NB4 (cell line): Measurements from ENCODE around the gene CLPTM1L.

Experiments used
- DNase-seq: peaks from one replicate; pipeline ENCODE4 v3.0.0; 2010; ENCODE audit warnings: low read depth
- H3K4me3 ChIP-seq: one replicate; pipeline ENCODE4 v1.5.1; 2011; ENCODE audit warnings: mild to moderate bottlenecking, low read depth, low read length, moderate library complexity
- CTCF ChIP-seq: IDR thresholded peaks from one replicate; pipeline ENCODE4 v1.5.1; 2012; ENCODE audit warnings: low read depth, low read length
- MAX ChIP-seq: IDR thresholded peaks from 2 replicates; pipeline ENCODE4 v1.6.1; 2011; ENCODE audit warnings: low read depth, low read length
- MYC ChIP-seq: IDR thresholded peaks from 2 replicates; pipeline ENCODE4 v1.6.1; 2011; ENCODE audit warnings: low read depth, low read length
- POLR2A ChIP-seq: IDR thresholded peaks from 2 replicates; pipeline ENCODE4 v1.6.1; 2011; ENCODE audit warnings: mild to moderate bottlenecking; ENCODE audit not compliant: insufficient read length; ENCODE audit errors: extremely low read depth

The CLPTM1L gene

GRCh38 chr5:1371218-1371971, 26.5 kb upstream of the CLPTM1L start:
- no peak for TF ChIP-seq MAX
- no peak for TF ChIP-seq CTCF
- no peak for TF ChIP-seq MYC
- no peak for TF ChIP-seq POLR2A
- H3K4me3 ChIP-seq: no peak overlapping the region
- no peak for DNase-seq

GRCh38 chr5:1370006-1370405, 25.1 kb upstream of the CLPTM1L start:
- no peak overlapping the region for H3K4me3 ChIP-seq
- DNase-seq: no peak
- TF ChIP-seq POLR2A (no peak), MYC (no peak), MAX (no peak), CTCF (no peak)

GRCh38 chr5:1368756-1369155, 23.9 kb upstream of the CLPTM1L start:
- no peak for DNase-seq

DNA sequence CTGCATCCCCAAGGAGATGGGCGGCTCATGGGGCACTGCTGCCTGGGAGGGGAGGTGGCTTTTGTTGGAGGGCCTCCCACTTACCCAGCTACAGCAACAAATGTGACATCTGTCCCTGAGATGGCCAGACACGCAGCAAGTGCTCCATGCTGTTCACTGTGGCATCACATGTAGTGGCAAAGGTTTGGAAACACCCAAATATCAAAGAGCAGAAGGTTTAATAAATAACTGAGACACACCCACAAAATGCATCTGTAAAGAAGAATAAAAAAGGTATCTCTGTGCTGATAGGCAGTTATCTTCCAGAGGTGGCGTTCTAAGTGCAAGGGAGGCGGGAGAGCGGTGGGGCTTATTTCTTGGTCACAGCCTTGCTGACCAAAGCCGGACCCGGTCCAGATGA, 23.3 kb upstream of the CLPTM1L start:
- H3K4me3 ChIP-seq: no peak overlapping the region
- TF ChIP-seq MAX (no peak), CTCF (no peak), POLR2A (no peak), MYC (no peak)
- DNase-seq: no peak

More at GRCh38 chr5:1368756-1369155, 23.9 kb upstream of the CLPTM1L start:
- TF ChIP-seq MYC: no peak
- TF ChIP-seq MAX: no peak
- TF ChIP-seq CTCF: no peak
- no peak for TF ChIP-seq POLR2A
- no peak overlapping the region for H3K4me3 ChIP-seq

DNA sequence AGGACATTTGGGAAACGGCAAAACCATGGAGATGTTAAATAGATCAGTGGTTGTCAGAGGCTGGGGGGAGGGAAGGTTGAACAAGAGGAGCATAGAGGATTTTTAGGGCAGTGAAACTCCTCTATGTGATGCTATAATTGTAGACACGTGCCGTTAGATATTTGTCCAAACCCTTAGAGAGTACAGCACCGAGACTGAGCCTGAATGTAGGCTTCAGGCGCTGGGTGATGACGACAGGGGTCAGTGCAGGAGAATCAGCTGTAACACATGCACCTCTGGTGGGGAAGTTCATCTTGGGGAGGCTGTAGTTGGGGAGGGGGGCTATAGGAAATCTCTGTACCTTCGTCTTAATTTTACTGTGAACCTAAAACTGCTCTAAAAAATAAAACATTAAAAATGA, 22.2 kb upstream of the CLPTM1L start:
- no peak for TF ChIP-seq CTCF
- TF ChIP-seq MYC: no peak
- no peak for DNase-seq
- H3K4me3 ChIP-seq: no peak overlapping the region

DNA sequence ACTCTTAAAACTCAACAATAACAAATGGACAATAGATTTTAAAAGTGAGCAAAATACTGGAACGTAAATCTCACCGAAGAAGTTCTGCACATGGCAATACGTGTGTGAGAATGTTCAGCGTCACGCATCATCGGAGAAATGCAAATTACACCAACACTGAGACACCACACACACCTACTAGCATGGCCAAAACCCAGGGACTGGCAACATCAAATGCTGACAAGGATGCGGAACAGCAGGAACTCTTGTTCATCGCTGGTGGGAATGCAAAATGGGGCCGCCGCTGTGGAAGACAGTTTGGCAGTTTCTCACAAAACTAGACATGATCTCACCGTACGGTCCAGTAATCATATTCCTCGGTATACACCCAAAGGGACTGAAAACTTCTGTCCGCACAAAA, 21.6 kb upstream of the CLPTM1L start:
- no peak overlapping the region for H3K4me3 ChIP-seq
- no peak for DNase-seq
- TF ChIP-seq CTCF: no peak
